Measurements from ENCODE around the gene KCNIP4.

Gene KCNIP4

GRCh38 chr4:21290562-21290961 is 658.0 kb downstream of the KCNIP4 start:
- no peaks in the 10 kb centered on the region for H3K36me3 ChIP-seq (ENCODE audit: control insufficient read depth, insufficient read depth, low read length)
- H3K9ac ChIP-seq: no peak overlapping the region
- H3K4me3 ChIP-seq (ENCODE audit: low read depth, low read length): no peak overlapping the region
- no peaks in the 10 kb centered on the region for H3K79me2 ChIP-seq
- H3K27me3 ChIP-seq (ENCODE audit: control insufficient read depth, insufficient read depth, low read length): no peaks in the 10 kb centered on the region
- H3K4me1 ChIP-seq: no peaks in the 10 kb centered on the region
- no peak overlapping the region for H2AFZ ChIP-seq
- no peaks in the 10 kb centered on the region for H3K9me3 ChIP-seq (ENCODE audit: control insufficient read depth, low read length)
- H3K27ac ChIP-seq: no peak overlapping the region
- no peak overlapping the region for H3K4me2 ChIP-seq (ENCODE audit: low read length)
- TF ChIP-seq CTCF (IDR thresholded peaks at IDR 0.05): no peak

GRCh38 chr4:21276046-21276445 is 672.5 kb downstream of the KCNIP4 start:
- Histone ChIP-seq H3K4me1 (no peaks in the 10 kb centered on the region), H3K4me3 (ENCODE audit: low read depth, low read length) (no peak overlapping the region), H3K36me3 (ENCODE audit: control insufficient read depth, insufficient read depth, low read length) (no peaks in the 10 kb centered on the region), H3K4me2 (ENCODE audit: low read length) (no peak overlapping the region), H3K9me3 (ENCODE audit: control insufficient read depth, low read length) (no peaks in the 10 kb centered on the region), H3K27ac (no peak overlapping the region), H3K79me2 (no peaks in the 10 kb centered on the region), H3K27me3 (ENCODE audit: control insufficient read depth, insufficient read depth, low read length) (no peaks in the 10 kb centered on the region), H2AFZ (no peak overlapping the region), H3K9ac (no peak overlapping the region)
- no peak for TF ChIP-seq CTCF (IDR thresholded peaks at IDR 0.05)

GRCh38 chr4:21271439-21272052 is 677.0 kb downstream of the KCNIP4 start:
- Histone ChIP-seq H3K4me1 (no peaks in the 10 kb centered on the region), H3K4me3 (ENCODE audit: low read depth, low read length) (no peak overlapping the region), H2AFZ (no peak overlapping the region), H3K4me2 (ENCODE audit: low read length) (no peak overlapping the region), H3K9me3 (ENCODE audit: control insufficient read depth, low read length) (no peaks in the 10 kb centered on the region), H3K79me2 (no peaks in the 10 kb centered on the region), H3K36me3 (ENCODE audit: control insufficient read depth, insufficient read depth, low read length) (no peaks in the 10 kb centered on the region), H3K27me3 (ENCODE audit: control insufficient read depth, insufficient read depth, low read length) (no peaks in the 10 kb centered on the region), H3K9ac (no peak overlapping the region), H3K27ac (no peak overlapping the region)
- no peak for TF ChIP-seq CTCF (IDR thresholded peaks at IDR 0.05)

GRCh38 chr4:21248331-21248730 is 700.2 kb downstream of the KCNIP4 start:
- H3K9me3 ChIP-seq (ENCODE audit: control insufficient read depth, low read length): peaks cover 2% of the 10 kb centered on the region
- no peaks in the 10 kb centered on the region for H3K36me3 ChIP-seq (ENCODE audit: control insufficient read depth, insufficient read depth, low read length)
- no peaks in the 10 kb centered on the region for H3K79me2 ChIP-seq
- H3K4me1 ChIP-seq: no peaks in the 10 kb centered on the region
- H3K27ac ChIP-seq: no peak overlapping the region
- TF ChIP-seq CTCF (IDR thresholded peaks at IDR 0.05): no peak
- no peak overlapping the region for H3K4me3 ChIP-seq (ENCODE audit: low read depth, low read length)
- no peak overlapping the region for H2AFZ ChIP-seq
- no peak overlapping the region for H3K9ac ChIP-seq
- H3K27me3 ChIP-seq (ENCODE audit: control insufficient read depth, insufficient read depth, low read length): no peaks in the 10 kb centered on the region
- H3K4me2 ChIP-seq (ENCODE audit: low read length): no peak overlapping the region

GRCh38 chr4:21242163-21242562 is 706.4 kb downstream of the KCNIP4 start:
- Histone ChIP-seq H3K36me3 (ENCODE audit: control insufficient read depth, insufficient read depth, low read length) (no peaks in the 10 kb centered on the region), H3K9ac (no peak overlapping the region), H3K4me2 (ENCODE audit: low read length) (no peak overlapping the region), H3K27me3 (ENCODE audit: control insufficient read depth, insufficient read depth, low read length) (no peaks in the 10 kb centered on the region), H3K27ac (no peak overlapping the region), H3K79me2 (no peaks in the 10 kb centered on the region), H3K4me1 (no peaks in the 10 kb centered on the region), H2AFZ (no peak overlapping the region), H3K4me3 (ENCODE audit: low read depth, low read length) (no peak overlapping the region), H3K9me3 (ENCODE audit: control insufficient read depth, low read length) (peaks cover 2% of the 10 kb centered on the region)
- no peak for TF ChIP-seq CTCF (IDR thresholded peaks at IDR 0.05)

Data from parathyroid adenoma (tissue), 2 donors.